ENCODE results near the gene ST6GALNAC5.

- TF ChIP-seq POLR2A (IDR thresholded peaks at IDR 0.05; ENCODE audit: low read length): no peak
- no peak for TF ChIP-seq GATA1 (IDR thresholded peaks at IDR 0.05; ENCODE audit: low read depth, low read length)
These were observed 200.7 kb downstream of the ST6GALNAC5 start for GRCh38 chr1:77068013-77068412.
